ENCODE measurements around the gene HMX3. TPM values are rescaled to one million over a fixed set of nuclear protein-coding genes. Genes with fewer than 3 reads are reported as not detected.

Gene HMX3
- total and polyA plus RNA-seq, 2 donors (not counting 3 experiments of a cell fraction or from before 2014, with no cell fraction given) = not detected

GRCh38 chr10:123140983-123141390 is 5.2 kb downstream of the HMX3 start:
- no peak for TF ChIP-seq POLR2AphosphoS5 (IDR thresholded peaks at IDR 0.05; ENCODE audit: insufficient read depth, low read depth, low read length)
- intact Hi-C loops (cut with micrococcal nuclease) (no loop called here), dilution Hi-C loops (cut with MboI; ENCODE audit: extremely low pct_ligation_motif_present, low sequenced_read_pairs) (no loop called here)
- ChIA-PET CTCF (interaction anchor here (2.6 kb wide), 1 partner anchor 10 kb away, joined by 12 read pairs; no protein-coding TSS in a partner anchor), POLR2A (no interaction called here)
- DNase-seq (ENCODE audit: low read depth, low spot score) (no peak), FAIRE-seq (no peak)
- no peak overlapping the region for H3K9ac ChIP-seq (replicated peaks; ENCODE audit: extremely low read depth, insufficient read depth, low read length)
- no peaks in the 10 kb centered on the region for H3K36me3 ChIP-seq (ENCODE audit: control insufficient read depth in 2 of 2, extremely low read depth in 1 of 2, insufficient read depth in 2 of 2, low read length in 2 of 2)
- no peaks in the 10 kb centered on the region for H3K4me1 ChIP-seq (ENCODE audit: control insufficient read depth, extremely low read depth, insufficient read depth, low read length)
- H3K27ac ChIP-seq (ENCODE audit: insufficient read depth, low read depth, low read length) = no peak overlapping the region
- H3K79me2 ChIP-seq (ENCODE audit: control insufficient read depth, insufficient read depth, low read length) = no peaks in the 10 kb centered on the region
- H3K4me2 ChIP-seq (ENCODE audit: insufficient read depth, low read length) = no peak overlapping the region
- no peaks in the 10 kb centered on the region for H3K9me3 ChIP-seq (replicated peaks; ENCODE audit: control insufficient read depth, insufficient read depth, low read length)
- no TSS peak for BruUV-seq (replicated peaks)
- H3K4me3 ChIP-seq (replicated peaks in 1 of 3; ENCODE audit: insufficient read depth in 1 of 3, low read depth in 1 of 3, low read length in 3 of 3) = no peak overlapping the region
- H2AFZ ChIP-seq (ENCODE audit: low read depth, low read length) = no peak overlapping the region
- H3K27me3 ChIP-seq (ENCODE audit: control insufficient read depth in 2 of 2, insufficient read depth in 2 of 2, low read length in 2 of 2) = peaks cover 92 to 100% of the 10 kb centered on the region in 2 experiments
- H3K9me1 ChIP-seq (replicated peaks; ENCODE audit: control insufficient read depth, extremely low read depth, insufficient read depth, low read length) = no peaks in the 10 kb centered on the region
- H4K20me1 ChIP-seq (replicated peaks; ENCODE audit: control insufficient read depth, extremely low read depth, insufficient read depth, low read length) = no peaks in the 10 kb centered on the region

- H2AFZ ChIP-seq (ENCODE audit: low read depth, low read length) = no peak overlapping the region
- no peak overlapping the region for H3K4me3 ChIP-seq (replicated peaks in 1 of 3; ENCODE audit: insufficient read depth in 1 of 3, low read depth in 1 of 3, low read length in 3 of 3)
- H4K20me1 ChIP-seq (replicated peaks; ENCODE audit: control insufficient read depth, extremely low read depth, insufficient read depth, low read length) = no peaks in the 10 kb centered on the region
- intact Hi-C loops (cut with micrococcal nuclease) (no loop called here), dilution Hi-C loops (cut with MboI; ENCODE audit: extremely low pct_ligation_motif_present, low sequenced_read_pairs) (no loop called here)
- peaks cover 94 to 100% of the 10 kb centered on the region in 2 experiments for H3K27me3 ChIP-seq (ENCODE audit: control insufficient read depth in 2 of 2, insufficient read depth in 2 of 2, low read length in 2 of 2)
- no peak for DNase-seq (ENCODE audit: low read depth, low spot score)
- BruUV-seq (replicated peaks) = no TSS peak
- H3K27ac ChIP-seq (ENCODE audit: insufficient read depth, low read depth, low read length) = no peak overlapping the region
- no peaks in the 10 kb centered on the region for H3K9me3 ChIP-seq (replicated peaks; ENCODE audit: control insufficient read depth, insufficient read depth, low read length)
- no peak overlapping the region for H3K4me2 ChIP-seq (ENCODE audit: insufficient read depth, low read length)
- ChIA-PET POLR2A (no interaction called here), CTCF (interaction anchor here (0.7 to 2.6 kb wide), 3 partner anchors 9 kb away, joined by 3 to 12 read pairs (median 3); no protein-coding TSS in a partner anchor)
- TF ChIP-seq GATA2 (IDR thresholded peaks at IDR 0.05; ENCODE audit: insufficient read depth, insufficient read length, low read depth, low read length) (no peak), EZH2 (IDR thresholded peaks at IDR 0.05; ENCODE audit: borderline replicate concordance, low read depth, low read length, severe bottlenecking) (peak; percentile 20), CTCF (IDR thresholded peaks at IDR 0.05; ENCODE audit: extremely low read depth in 1 of 2, insufficient read depth in 1 of 2, low read depth in 1 of 2, low read length in 2 of 2) (no peak)
- no peaks in the 10 kb centered on the region for H3K9me1 ChIP-seq (replicated peaks; ENCODE audit: control insufficient read depth, extremely low read depth, insufficient read depth, low read length)
- no peak overlapping the region for H3K9ac ChIP-seq (replicated peaks; ENCODE audit: extremely low read depth, insufficient read depth, low read length)
- no peaks in the 10 kb centered on the region for H3K79me2 ChIP-seq (ENCODE audit: control insufficient read depth, insufficient read depth, low read length)
- H3K36me3 ChIP-seq (ENCODE audit: control insufficient read depth in 2 of 2, extremely low read depth in 1 of 2, insufficient read depth in 2 of 2, low read length in 2 of 2) = no peaks in the 10 kb centered on the region
- FAIRE-seq = no peak
- no peaks in the 10 kb centered on the region for H3K4me1 ChIP-seq (ENCODE audit: control insufficient read depth, extremely low read depth, insufficient read depth, low read length)
Observed at GRCh38 chr10:123141791-123142700, 6.3 kb downstream of the HMX3 start.
